ENCODE results near the gene NPM1. TPM values are rescaled to one million over a fixed set of nuclear protein-coding genes. Genes with fewer than 3 reads are reported as not detected.

NPM1 gene
- total and polyA plus RNA-seq, 2 of the 13 experiments (the other 11 are each of a cell fraction or from before 2014, with no cell fraction given) = 2,047 to 3,353 TPM

GRCh38 chr5:171409164-171410136 is 21.8 kb downstream of the NPM1 start:
- Histone ChIP-seq H3K27me3 (ENCODE audit: control insufficient read depth in 1 of 2, insufficient read depth in 2 of 2, low read length in 2 of 2) (no peaks in the 10 kb centered on the region), H3K9ac (ENCODE audit: insufficient read depth, low read depth, low read length) (no peak overlapping the region), H3K79me2 (ENCODE audit: insufficient read depth, low read length) (peaks cover 52% of the 10 kb centered on the region), H4K20me1 (ENCODE audit: insufficient read depth, low read length) (peaks cover 86% of the 10 kb centered on the region), H3K4me2 (ENCODE audit: low read depth, low read length) (no peak overlapping the region), H3K4me1 (ENCODE audit: insufficient read depth, low read length) (peaks cover 10% of the 10 kb centered on the region), H3K4me3 (replicated peaks in 1 of 3; ENCODE audit: insufficient read depth in 1 of 3, low read depth in 2 of 3, low read length in 3 of 3) (no peak overlapping the region), H2AFZ (ENCODE audit: low read length) (no peak overlapping the region), H3K36me3 (replicated peaks in 1 of 2; ENCODE audit: control insufficient read depth in 1 of 2, insufficient read depth in 2 of 2, low read length in 2 of 2) (peaks cover 15 to 77% of the 10 kb centered on the region in 2 experiments), H3K27ac (ENCODE audit: extremely low read length, insufficient read depth, low read length) (no peak overlapping the region), H3K9me3 (ENCODE audit: low read length) (no peaks in the 10 kb centered on the region)
- in situ Hi-C loops (cut with HindIII; ENCODE audit: extremely low pct_ligation_motif_present, low pct_unique_long_range_greater_than_20kb) (no loop called here), intact Hi-C loops (cut with micrococcal nuclease; ENCODE audit: unreplicated experiment) (no loop called here)
- DNase-seq (ENCODE audit: low spot score) (no peak), ATAC-seq (peak; percentile 4; the same call in 2 of the 3 replicates), FAIRE-seq (no peak)
- ChIA-PET POLR2A (interaction anchor here (1.4 kb wide), 1 partner anchor 23 kb away, joined by 3 read pairs; no protein-coding TSS in a partner anchor), CTCF (ENCODE audit: low intra/inter-chr PET ratio, low total read pairs) (no interaction called here)
- TF ChIP-seq ARID5B (CRISPR knock-in tag; IDR thresholded peaks at IDR 0.05) (no peak), RBFOX2 (IDR thresholded peaks at IDR 0.05; ENCODE audit: low read depth, low read length) (0 out of 2 replicates have a peak, but pooled peaks have one; percentile 5), ATF4 (CRISPR knock-in tag; IDR thresholded peaks at IDR 0.05) (peak in 1 of 2 experiments; percentile 42; a peak in 1 of 4 replicates), ZNF432 (CRISPR knock-in tag; IDR thresholded peaks at IDR 0.05; ENCODE audit: borderline replicate concordance) (no peak), SIN3A (IDR thresholded peaks at IDR 0.05; ENCODE audit: borderline replicate concordance, low read depth, low read length) (no peak), CEBPG (CRISPR knock-in tag; IDR thresholded peaks at IDR 0.05) (0 out of 2 replicates have a peak, but pooled peaks have one; percentile 9), ATF7-NPFF (CRISPR knock-in tag; IDR thresholded peaks at IDR 0.05; ENCODE audit: low read depth) (no peak), TAF15 (IDR thresholded peaks at IDR 0.05; ENCODE audit: low read depth, low read length, poor library complexity, severe bottlenecking) (no peak), ZNF770 (CRISPR knock-in tag; IDR thresholded peaks at IDR 0.05) (0 out of 2 replicates have a peak, but pooled peaks have one; percentile 20), ZNF615 (CRISPR knock-in tag; IDR thresholded peaks at IDR 0.05; ENCODE audit: borderline replicate concordance) (0 out of 2 replicates have a peak, but pooled peaks have one; percentile 37), ZNF17 (CRISPR knock-in tag; IDR thresholded peaks at IDR 0.05) (no peak), POLR2A (IDR thresholded peaks at IDR 0.05; ENCODE audit: insufficient read depth in 1 of 2, low read depth in 2 of 2, low read length in 2 of 2) (0 out of 4 replicates have a peak, but pooled peaks of 1 of the 2 experiments have one; percentile 27), KDM1A (CRISPR knock-in tag; IDR thresholded peaks at IDR 0.05) (no peak), RBM22 (optimal IDR thresholded peaks at IDR 0.05; ENCODE audit: low read length) (peak; percentile 81), ZNF124 (CRISPR knock-in tag; IDR thresholded peaks at IDR 0.05) (no peak), BRCA1 (CRISPR knock-in tag; IDR thresholded peaks at IDR 0.05) (no peak)
- 92% methylated on average over 8 of the region's 8 CpGs for WGBS (ENCODE audit: low lambda C conversion rate)
- no TSS peak for BruUV-seq (replicated peaks)

Measured in HepG2 (cell line).